Skeletal muscle cell (primary cell): ENCODE data around the gene CNTNAP5.

Experiments used
- DNase-seq: peaks from one replicate; pipeline ENCODE4 v3.0.0-alpha.2; 2010; ENCODE audit warnings: low read depth
- H3K4me3 ChIP-seq: 2 replicates; pipeline ENCODE4 v1.5.1; 2011; ENCODE audit warnings: low read depth, mild to moderate bottlenecking, control low read depth, low read length, moderate library complexity

The CNTNAP5 gene

DNA sequence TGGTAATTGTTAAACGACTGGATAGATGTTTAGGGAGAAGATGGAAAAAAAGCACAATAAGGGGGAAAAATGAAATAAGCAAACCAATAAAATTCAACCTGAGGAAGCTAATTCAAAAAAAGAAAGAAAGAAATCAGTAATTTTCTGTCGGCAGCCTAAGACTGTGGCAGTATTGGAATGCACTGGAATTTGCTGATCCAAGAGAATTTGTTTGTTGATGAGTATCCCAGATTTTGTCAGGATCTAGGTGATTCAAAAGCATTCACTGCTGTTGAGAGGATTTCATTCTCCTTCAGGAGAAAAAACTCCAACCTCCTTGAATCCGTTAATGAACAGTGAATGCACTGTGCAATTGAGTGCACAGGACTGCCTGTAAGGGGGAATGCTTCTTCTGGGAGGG, 546.7 kb downstream of the CNTNAP5 start:
- H3K4me3 ChIP-seq = no peak overlapping the region
- no peak for DNase-seq

DNA sequence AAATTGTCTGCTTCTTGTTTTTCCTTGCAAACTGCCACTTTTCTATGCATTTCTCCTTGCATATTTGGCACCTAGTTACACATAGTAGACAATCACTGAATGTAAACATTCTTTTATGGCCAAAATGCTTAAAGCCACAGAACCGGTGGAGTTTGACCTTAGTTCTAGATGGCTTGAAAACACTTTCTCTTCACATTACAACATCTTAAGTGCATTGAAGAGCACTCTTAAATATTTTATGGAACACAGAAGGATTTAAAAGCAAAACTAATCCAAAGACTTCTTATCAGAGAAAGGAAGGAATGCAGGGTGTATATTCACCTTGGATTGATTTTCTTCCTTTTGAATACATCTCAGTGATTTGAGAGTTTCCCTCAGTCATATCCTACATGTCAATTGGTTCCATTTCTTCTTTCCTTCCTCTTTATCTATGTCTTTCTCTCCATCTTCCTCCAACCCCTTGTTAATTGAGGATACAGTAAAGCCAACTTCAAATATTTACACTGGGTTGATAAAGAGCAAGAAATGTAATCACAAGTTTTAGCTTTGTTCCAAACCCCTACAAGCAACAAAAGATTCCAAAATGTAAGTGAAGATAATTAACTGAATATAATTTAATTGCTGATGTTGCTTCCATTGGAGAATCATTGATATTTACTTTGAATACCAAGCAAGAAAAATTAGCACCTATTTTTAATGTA, 548.0 kb downstream of the CNTNAP5 start:
- DNase-seq = no peak
- no peak overlapping the region for H3K4me3 ChIP-seq

DNA sequence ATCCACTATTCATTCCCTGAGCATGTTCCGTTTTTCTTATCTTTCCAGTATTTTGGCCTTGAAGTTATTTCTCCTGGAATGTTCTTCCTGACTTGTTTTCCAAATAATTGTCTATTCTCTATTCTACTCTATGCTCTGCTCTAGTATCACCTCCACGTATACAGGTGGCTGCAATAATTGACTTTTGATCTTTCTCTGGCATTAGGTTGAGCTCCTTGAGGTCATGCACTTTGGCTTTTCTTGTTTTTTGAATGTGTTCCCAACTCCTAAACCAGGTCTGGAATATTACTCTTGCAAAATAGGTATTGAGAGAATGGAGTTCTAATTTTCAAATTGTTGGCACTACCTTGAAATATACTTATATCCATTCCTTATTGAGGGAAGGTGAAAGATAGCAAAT, 550.4 kb downstream of the CNTNAP5 start:
- H3K4me3 ChIP-seq = no peak overlapping the region
- DNase-seq = no peak

DNA sequence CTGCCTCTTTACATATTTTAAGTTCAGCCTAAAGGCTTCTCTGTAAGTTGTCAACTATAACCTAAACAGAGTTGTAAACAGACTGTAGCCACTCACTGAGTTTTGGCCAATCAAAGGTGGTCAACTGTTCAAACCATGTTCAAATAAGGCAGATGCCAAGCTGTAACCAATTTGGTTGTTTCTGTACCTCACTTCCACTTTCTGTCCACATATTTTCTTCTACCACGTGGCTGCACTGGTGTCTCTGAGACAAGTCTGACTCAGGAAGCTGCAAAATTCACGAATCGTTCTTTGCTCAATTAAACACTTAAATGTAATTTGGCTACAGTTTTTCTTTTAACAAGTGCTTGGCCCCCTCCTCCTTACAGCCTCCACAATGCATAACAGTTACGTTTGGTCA, 555.2 kb downstream of the CNTNAP5 start:
- H3K4me3 ChIP-seq = no peak overlapping the region
- DNase-seq = no peak

DNA sequence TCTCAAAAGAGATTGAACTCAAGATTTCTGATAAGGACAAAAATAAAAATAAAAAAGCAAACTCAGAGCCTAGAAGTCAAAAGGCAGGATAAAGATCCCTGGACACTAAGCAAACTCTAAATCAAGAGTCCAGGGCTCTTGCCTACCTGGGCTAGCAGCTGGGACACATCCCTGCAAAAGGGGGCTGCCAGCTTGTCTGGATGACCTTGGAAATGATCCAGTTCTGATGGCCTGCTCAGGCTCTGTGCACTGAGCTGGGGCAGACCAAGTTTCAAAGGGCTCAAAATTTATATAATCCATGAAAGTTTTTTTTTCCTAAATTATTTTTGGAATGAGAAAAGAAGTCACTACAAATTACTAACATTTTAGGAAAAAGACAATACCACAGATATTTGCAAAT, 557.3 kb downstream of the CNTNAP5 start:
- no peak for DNase-seq
- H3K4me3 ChIP-seq = no peak overlapping the region

DNA sequence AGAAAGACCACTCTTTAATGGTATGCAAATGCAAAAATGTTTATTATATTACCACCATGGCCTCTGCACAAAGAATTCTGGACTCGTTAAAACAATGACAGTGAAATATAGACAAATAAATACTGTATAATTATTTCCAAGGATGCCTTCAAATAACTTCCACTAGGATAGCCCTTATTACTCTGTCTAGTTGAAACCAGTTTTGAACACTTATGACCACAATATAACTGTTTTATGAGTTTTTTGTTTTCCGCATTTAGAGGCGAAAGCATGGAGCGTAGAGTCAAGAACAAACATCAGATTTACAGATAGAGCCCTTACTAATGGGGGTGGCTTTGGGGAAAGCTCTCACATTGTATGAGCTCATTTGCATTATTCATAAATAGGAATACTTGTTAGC, 559.5 kb downstream of the CNTNAP5 start:
- DNase-seq = no peak
- no peak overlapping the region for H3K4me3 ChIP-seq

DNA sequence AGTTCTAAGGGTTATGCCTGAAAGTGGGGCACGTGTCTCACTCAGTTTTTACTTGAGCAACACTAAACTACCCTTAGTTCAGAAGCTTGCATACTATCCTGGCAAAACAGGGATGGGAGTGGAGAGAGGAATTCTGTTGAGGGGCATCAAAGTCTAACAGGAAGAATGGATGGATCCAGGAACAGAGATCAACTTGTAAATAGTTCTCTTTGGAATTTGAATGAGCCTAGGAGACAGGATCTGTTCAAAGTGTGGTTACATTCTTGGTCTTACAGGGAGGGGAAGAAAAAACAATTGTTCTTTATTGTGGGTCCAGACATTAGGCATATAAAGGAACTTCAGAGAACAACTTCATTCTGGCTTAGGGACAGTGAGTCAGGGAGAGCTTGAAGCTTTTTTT, 560.2 kb downstream of the CNTNAP5 start:
- no peak overlapping the region for H3K4me3 ChIP-seq
- DNase-seq = no peak

DNA sequence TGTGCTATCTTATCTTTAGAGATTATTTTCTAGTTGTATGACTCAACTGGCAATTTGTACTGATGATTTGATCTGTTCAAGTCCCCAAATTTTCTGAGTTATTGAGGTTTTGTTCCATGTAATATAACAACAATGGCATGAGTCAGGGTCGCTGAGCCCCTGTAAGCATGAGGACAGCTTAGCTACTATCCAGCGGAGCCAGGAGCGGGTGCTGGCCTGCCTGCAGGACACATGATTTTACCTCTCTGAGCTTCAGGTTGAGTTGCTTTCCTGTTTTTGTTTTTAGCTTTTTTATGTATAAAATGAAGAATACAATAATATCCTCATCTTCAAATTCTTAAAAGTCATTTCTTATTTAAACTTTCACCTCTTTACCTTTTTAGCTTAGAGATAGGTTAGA, 561.1 kb downstream of the CNTNAP5 start:
- no peak overlapping the region for H3K4me3 ChIP-seq
- DNase-seq = no peak

DNA sequence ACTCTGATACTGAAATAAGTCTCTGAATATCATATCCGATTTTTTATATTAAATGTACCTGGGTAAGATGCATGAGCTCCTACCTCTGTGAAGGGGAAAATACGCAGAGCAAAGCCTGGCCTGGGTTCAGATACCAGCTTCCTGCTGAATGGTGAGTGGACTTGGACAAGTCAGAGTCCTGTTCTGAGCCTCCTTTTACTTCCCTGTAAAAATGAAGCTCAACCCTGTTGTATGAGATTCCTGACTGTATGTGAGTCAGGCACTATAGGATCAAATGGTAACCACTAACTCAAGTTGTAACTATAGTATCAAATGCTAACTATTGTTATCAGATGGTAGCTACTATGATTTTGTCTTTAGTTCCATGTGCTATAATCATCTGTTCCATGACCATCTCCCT, 561.7 kb downstream of the CNTNAP5 start:
- H3K4me3 ChIP-seq = no peak overlapping the region
- no peak for DNase-seq

DNA sequence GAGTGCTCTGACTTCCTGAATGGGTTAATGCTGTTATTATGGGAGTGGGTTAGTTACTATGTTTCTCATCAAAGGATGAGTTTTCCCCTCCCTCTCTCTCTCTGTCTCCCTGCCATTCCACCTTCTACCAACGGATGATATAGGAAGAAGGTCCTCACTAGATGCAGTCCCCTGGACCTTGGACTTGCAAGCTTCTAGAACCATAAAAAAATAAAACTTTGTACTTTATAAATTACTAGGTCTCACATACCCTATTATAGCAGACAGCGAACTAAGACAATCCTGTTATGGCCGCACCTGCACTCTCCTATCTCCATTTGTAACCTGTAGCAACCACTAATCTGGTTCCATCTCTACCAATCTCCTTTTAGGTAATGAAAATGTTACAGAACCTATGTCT, 564.9 kb downstream of the CNTNAP5 start:
- DNase-seq = no peak
- no peak overlapping the region for H3K4me3 ChIP-seq

DNA sequence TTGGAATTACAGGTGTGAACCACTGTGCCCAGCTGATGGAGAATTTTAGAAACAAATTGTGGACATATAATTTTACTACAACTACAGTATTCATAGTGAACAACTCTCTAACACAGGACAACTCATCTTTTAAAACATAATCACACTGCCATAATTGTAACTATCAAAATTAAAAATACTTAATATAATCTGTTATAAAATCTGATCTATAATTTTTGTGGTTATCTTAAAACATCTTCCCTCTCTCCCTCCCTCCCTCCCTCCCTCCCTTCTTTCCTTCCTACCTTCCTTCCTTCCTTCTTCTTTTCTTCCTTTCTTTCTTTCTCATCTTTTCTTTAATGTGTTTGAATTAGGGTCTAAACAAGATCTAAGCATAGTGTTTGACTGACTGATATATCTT, 577.7 kb downstream of the CNTNAP5 start:
- DNase-seq = no peak

DNA sequence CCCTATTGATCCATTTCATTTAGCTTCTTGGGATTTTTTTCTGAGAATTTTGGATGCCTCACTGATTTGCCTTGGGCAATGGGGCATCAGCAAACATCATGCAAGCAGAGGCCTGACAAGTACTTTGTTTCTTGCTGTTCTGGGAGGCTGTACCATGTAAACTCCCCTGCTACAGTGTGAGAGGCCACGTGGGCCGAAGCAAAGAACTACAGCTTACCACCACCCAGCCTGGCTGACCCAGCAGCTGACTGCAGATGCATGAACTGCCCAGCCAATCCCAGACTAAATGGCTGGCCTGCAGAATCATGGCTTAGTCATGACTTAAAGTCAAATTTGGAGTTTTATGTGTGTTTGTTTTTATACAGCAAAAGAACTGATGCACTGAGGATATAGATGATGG, 579.9 kb downstream of the CNTNAP5 start:
- DNase-seq = no peak
- no peak overlapping the region for H3K4me3 ChIP-seq

More for the DNA sequence above, 577.7 kb downstream of the CNTNAP5 start:
- no peak overlapping the region for H3K4me3 ChIP-seq

DNA sequence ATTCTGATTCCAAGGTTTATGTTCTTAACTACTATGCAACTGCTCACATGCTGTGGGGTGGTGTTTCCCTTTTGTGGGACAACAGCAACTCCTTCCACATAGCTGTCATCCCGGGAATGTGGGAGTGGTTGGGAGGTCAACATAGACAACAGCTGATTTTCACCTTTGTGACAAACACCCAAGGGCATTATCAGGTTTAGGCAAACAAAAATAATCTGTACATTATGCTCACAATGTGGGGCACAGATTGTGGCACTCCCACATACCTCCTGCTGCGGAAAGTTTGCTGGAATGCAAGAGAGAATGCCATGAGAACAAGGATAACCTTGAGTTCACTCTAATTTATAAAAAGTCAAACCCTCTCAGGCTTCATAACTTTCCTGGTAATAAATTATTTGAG, 582.6 kb downstream of the CNTNAP5 start:
- H3K4me3 ChIP-seq = no peak overlapping the region

DNA sequence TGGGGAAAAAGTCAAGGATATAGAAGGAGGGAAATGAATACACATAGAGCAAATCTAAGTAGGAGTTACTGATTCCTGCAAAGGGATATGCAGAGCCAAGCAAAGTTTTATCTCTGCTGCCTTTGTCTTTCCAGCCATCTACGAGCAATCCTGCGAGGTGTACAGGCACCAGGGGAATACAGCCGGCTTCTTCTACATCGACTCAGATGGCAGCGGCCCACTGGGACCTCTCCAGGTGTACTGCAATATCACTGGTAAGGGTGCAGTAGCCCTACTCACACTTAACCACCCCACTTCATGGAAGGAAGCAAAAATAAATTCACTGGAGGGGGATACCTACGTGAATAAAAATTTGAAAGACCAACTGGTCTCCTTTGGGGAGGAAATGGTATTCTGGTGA, 584.6 kb downstream of the CNTNAP5 start:
- H3K4me3 ChIP-seq = no peak overlapping the region
- no peak for DNase-seq

More for the DNA sequence above, 582.6 kb downstream of the CNTNAP5 start:
- no peak for DNase-seq

DNA sequence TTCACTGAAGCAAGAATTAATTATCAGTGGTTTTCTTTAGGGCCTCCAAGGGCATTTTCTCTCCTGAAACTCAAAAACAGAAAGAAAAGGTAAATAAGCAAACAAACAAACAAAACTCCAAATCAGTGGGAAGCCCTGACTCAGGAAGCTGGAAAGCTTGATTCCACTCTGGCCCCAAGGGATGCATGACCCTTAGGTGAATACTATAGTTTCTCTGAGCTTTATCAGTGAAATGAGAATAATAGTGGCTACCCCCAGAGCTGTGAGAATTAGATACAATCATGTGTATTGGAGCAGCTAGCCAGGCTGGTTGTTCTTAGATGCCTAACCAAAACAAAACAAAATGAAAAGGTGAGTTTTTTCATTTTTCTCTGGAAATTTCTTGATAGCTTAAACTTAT, 585.1 kb downstream of the CNTNAP5 start:
- no peak overlapping the region for H3K4me3 ChIP-seq
- DNase-seq = no peak

DNA sequence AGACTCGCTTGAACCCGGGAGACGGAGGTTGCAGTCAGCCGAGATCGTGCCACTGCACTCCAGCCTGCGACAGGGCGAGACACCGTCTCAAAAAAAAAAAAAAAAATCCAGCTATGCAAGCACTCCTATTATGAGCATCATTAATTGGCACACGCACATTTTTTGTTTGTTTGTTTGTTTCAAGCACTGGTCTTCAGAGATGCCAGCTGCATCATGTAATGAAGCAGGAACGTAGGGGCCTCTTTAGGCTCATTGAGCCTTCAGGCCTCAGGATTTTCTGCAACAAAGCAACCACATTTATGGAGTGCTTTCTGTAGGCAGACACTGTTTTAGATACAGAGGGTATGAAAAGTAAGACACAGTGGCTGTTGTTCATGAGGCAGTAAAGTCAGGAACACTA, 585.8 kb downstream of the CNTNAP5 start:
- H3K4me3 ChIP-seq = no peak overlapping the region
- DNase-seq = no peak

DNA sequence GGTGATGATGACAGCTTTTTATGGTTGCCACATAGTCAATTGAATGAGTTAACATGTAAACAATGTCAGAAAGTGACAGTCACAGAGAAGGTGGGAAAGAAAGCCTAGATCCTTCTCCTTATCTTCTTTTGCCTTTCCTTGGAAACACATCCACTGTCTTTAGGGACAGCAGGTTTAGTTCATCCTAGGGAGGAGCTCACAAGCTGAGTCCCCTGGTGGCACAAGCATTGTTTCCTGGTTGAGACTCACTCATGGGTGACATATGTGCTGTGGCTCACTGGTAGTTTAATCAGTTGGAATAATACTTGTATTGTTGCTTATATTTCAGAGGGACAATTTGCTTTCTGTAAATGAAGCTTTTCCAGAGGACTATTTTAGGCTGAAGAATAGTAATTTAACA, 598.5 kb downstream of the CNTNAP5 start:
- H3K4me3 ChIP-seq = no peak overlapping the region
- DNase-seq = no peak

DNA sequence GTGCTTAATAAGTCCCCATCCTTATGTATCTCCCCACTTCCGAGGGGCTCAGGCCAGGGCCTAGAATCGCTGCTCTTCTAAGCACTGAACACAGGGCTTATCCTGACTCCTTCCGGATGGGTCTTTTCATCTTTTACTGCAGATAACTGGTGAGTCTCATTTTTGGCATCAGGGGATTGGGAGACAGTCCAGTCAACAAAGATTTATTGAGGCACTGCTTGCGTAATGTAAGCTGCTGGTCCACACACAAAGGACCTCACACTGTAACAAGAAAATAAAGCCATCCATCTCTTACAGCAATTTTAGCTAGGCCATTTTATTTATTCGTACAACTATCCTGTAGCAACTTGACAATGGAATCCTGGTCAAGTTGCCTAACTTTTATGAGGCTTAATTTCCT, 600.5 kb downstream of the CNTNAP5 start:
- no peak for DNase-seq
- H3K4me3 ChIP-seq = no peak overlapping the region

DNA sequence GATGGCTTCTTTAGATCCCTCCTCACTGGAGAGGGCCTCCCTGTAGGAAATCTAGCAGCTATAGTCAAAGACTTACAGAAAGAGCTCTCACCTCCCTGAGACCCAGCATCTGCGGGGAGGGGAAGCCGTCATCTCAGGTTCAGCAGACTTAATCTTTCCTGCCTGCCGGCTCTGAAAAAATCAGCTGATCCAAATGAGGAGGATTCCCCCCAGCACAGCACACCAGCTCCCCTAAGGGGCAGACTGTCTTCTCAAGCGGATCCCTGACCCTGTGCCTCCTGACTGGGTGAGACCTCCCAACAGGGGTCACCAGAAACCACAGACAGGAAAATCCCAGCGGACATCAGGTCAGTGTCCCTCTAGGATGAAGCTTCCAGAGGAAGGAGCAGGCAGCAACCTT, 601.9 kb downstream of the CNTNAP5 start:
- no peak for DNase-seq
- H3K4me3 ChIP-seq = no peak overlapping the region

DNA sequence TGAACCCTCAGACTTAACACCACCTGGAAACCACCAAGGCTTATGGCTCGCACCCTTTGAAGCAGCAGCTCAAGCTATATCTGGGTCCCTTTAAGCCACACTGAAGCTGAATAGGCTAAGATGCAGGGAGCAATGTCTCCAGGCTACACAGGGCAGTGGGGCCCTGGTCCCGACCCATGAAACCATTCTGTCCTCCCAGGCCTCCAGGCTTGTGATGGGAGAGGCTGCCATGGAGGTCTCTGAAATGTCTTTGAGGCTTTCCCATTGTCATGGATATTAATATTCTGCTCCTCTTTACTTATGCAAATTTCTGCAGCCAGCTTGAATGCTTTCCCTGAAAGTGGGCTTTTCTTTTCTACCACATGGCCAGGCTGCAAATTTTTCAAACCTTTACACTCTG, 608.7 kb downstream of the CNTNAP5 start:
- H3K4me3 ChIP-seq = no peak overlapping the region
- no peak for DNase-seq

DNA sequence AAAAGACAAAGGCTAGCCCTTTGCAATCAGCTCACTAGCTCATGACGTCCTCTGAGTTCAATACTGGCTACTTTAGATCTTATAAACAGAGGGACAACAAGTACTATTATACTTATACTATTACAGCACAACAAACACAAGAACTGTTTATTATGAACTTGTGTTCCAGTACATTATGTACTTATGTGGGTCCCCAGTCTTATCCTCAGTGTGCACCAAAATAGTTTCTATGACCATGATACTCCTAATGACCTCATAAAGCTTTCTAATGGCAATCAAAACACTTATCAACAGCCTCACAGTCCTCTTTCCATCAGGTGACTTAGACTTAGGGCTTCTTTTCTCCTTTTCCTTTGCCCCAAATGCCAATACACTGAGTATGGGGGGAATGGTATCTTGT, 614.4 kb downstream of the CNTNAP5 start:
- H3K4me3 ChIP-seq = no peak overlapping the region
- DNase-seq = no peak

DNA sequence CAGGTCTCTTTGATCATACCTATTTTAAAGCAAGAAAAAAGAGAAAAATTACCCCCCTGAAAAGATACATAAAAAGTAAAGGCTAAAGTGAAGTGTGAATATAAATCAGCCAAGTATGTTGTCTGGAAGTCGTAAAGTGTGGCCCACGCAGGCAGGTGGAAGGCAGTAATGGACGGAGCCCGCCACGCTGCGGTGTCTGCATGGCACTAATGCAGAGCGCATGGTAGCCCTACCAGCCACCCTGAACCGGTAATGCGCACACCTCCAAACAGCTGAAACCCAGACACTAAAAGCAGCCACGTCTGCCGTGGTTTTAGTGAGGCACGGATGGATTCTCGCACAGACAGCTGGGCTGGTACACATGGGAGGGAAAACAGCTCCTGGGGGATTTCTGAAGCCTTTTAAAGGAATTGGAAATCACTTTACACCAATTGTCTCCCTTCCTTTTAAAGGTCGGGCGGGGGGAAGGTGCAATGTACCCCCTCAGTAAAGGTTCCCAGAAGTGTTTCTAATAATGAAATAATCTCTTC, 615.2 kb downstream of the CNTNAP5 start:
- H3K4me3 ChIP-seq = no peak overlapping the region
- DNase-seq = no peak
